Mesenchymal stem cell (in vitro differentiated cells and primary cell): Measurements from ENCODE around the gene LMOD3.

Experiments used
- DNase-seq: peaks from one replicate; pipeline ENCODE4 v3.0.0-alpha.2; 2013
- H2AFZ ChIP-seq: one replicate; pipeline ENCODE4 v1.6.1; 2013; ENCODE audit warnings: low read depth, mild to moderate bottlenecking, control low read depth, inconsistent platforms, low read length, moderate library complexity
- H2AK5ac ChIP-seq: 2 replicates; pipeline ENCODE4 v1.6.1; 2013; ENCODE audit warnings: low read length, moderate library complexity, mild to moderate bottlenecking, inconsistent platforms; ENCODE audit not compliant: severe bottlenecking
- H2BK120ac ChIP-seq: one replicate; pipeline ENCODE4 v1.6.1; 2013; ENCODE audit warnings: low read depth, mild to moderate bottlenecking, inconsistent platforms, low read length, moderate library complexity
- H2BK12ac ChIP-seq, 2 experiments: one replicate each; pipeline ENCODE4 v1.6.1; 2013; ENCODE audit warnings: inconsistent platforms in 2 of 2, low read length in 2 of 2, mild to moderate bottlenecking in 2 of 2, moderate library complexity in 2 of 2, control low read depth in 1 of 2
- H2BK15ac ChIP-seq: one replicate; pipeline ENCODE4 v1.6.1; 2013; ENCODE audit warnings: mild to moderate bottlenecking, low read depth, inconsistent platforms; ENCODE audit not compliant: poor library complexity, severe bottlenecking
- H2BK5ac ChIP-seq: 2 replicates; pipeline ENCODE4 v1.6.1; 2013; ENCODE audit warnings: low read depth, mild to moderate bottlenecking, low read length, control low read depth, inconsistent platforms; ENCODE audit not compliant: poor library complexity, severe bottlenecking
- H3K14ac ChIP-seq, 2 experiments: one replicate each; pipeline ENCODE4 v1.6.1; 2013; ENCODE audit warnings: inconsistent platforms in 2 of 2, low read length in 2 of 2, control low read depth in 1 of 2, mild to moderate bottlenecking in 1 of 2, moderate library complexity in 1 of 2
- H3K18ac ChIP-seq, 2 experiments: one replicate each; pipeline ENCODE4 v1.6.1; 2013; ENCODE audit warnings: inconsistent platforms in 2 of 2, low read length in 2 of 2, control low read depth in 1 of 2, low read depth in 1 of 2, mild to moderate bottlenecking in 1 of 2
- H3K23ac ChIP-seq, 2 experiments: one replicate each; pipeline ENCODE4 v1.6.1; 2013; ENCODE audit warnings: inconsistent platforms in 2 of 2, low read length in 2 of 2, mild to moderate bottlenecking in 2 of 2, moderate library complexity in 2 of 2, control low read depth in 1 of 2
- H3K27ac ChIP-seq: 2 replicates; pipeline ENCODE4 v1.5.1; 2013; ENCODE audit warnings: mild to moderate bottlenecking, moderate library complexity, low read length, control low read depth, inconsistent platforms; ENCODE audit not compliant: poor library complexity, severe bottlenecking
- H3K27me3 ChIP-seq, 2 experiments: 2 replicates each; pipeline versions ENCODE4 v1.6.1 to v1.7.0; 2013; ENCODE audit warnings: low read length in 2 of 2, mild to moderate bottlenecking in 2 of 2, moderate library complexity in 2 of 2, control low read depth in 1 of 2, inconsistent platforms in 1 of 2; ENCODE audit not compliant: control insufficient read depth in 1 of 2, insufficient read depth in 1 of 2
- H3K36me3 ChIP-seq, 2 experiments: 2 replicates each; pipeline versions ENCODE4 v1.6.1 to v1.7.0; 2013; ENCODE audit warnings: low read length in 2 of 2, control low read depth in 1 of 2, inconsistent platforms in 1 of 2, low read depth in 1 of 2, mild to moderate bottlenecking in 1 of 2; ENCODE audit not compliant: insufficient read depth in 2 of 2, control insufficient read depth in 1 of 2
- H3K4ac ChIP-seq, 2 experiments: one replicate each; pipeline ENCODE4 v1.6.1; 2013; ENCODE audit warnings: inconsistent platforms in 2 of 2, low read length in 2 of 2, mild to moderate bottlenecking in 2 of 2, moderate library complexity in 2 of 2, control low read depth in 1 of 2, low read depth in 1 of 2
- H3K4me1 ChIP-seq: 2 replicates; pipeline ENCODE4 v1.6.1; 2013; ENCODE audit warnings: low read depth, low read length, control low read depth; ENCODE audit not compliant: control insufficient read depth, insufficient read depth
- H3K4me2 ChIP-seq: 2 replicates; pipeline ENCODE4 v1.6.1; 2013; ENCODE audit warnings: low read length, mild to moderate bottlenecking, inconsistent platforms; ENCODE audit not compliant: poor library complexity, severe bottlenecking
- H3K4me3 ChIP-seq, 2 experiments: 2 replicates each; pipeline versions ENCODE4 v1.5.1 to v1.7.0; 2013; ENCODE audit warnings: low read length in 2 of 2, mild to moderate bottlenecking in 2 of 2, control low read depth in 1 of 2, low read depth in 1 of 2; ENCODE audit not compliant: insufficient read depth in 1 of 2
- H3K79me1 ChIP-seq: replicated peaks from 2 replicates; pipeline ENCODE4 v1.6.1; 2013; ENCODE audit warnings: mild to moderate bottlenecking, control low read depth, low read length, inconsistent platforms; ENCODE audit not compliant: poor library complexity, severe bottlenecking
- H3K9ac ChIP-seq: 2 replicates; pipeline ENCODE4 v1.7.0; 2013; ENCODE audit warnings: mild to moderate bottlenecking, low read length, moderate library complexity
- H3K9me3 ChIP-seq: 2 replicates; pipeline ENCODE4 v1.7.0; 2013; ENCODE audit warnings: mild to moderate bottlenecking, low read length; ENCODE audit not compliant: control insufficient read depth
- H4K8ac ChIP-seq: one replicate; pipeline ENCODE4 v1.6.1; 2013; ENCODE audit warnings: inconsistent platforms, mild to moderate bottlenecking, low read length, moderate library complexity
- H4K91ac ChIP-seq: one replicate; pipeline ENCODE4 v1.6.1; 2013; ENCODE audit warnings: mild to moderate bottlenecking, low read length, inconsistent platforms
- WGBS: methylation state at CpG from one replicate; pipeline ENCODE4 v1.1.7; 2013; ENCODE audit warnings: mixed read lengths; 5-methylcytosine and 5-hydroxymethylcytosine counted together

The LMOD3 gene

DNA sequence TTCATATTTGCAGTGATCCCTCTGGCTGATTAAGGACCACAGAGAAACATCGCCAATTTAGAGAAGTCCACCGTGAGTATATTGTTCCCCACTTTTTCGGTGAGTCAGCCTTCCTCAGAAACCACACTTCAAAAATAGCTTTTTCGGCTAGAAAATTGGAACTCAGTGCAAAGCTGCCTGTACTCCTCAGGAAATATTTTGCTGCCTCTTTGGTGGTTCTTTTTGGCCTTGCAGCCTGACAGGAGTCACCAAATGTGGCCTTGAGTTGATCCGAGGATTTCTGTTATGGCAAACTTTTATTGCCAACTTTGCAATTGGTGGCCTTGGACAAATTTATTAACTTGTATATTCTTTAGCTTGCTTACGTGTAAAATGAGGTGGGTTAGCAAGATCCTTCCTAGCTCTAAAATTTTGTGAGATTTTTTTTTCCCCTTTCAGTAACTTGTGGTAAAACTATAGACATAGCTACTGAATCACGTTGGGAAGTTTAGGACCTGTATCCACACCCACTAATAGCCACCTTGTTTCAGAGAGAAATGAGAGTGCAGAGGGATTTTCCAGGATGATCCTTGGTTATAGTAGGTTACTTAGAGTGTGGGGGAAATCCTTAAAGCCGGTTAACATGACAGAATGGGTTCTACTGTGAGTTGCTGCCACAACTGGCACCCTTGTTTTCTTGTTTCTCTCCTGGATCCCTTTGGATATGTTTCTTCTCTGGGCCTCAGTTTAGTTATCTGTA, 27.8 kb downstream of the LMOD3 start:
- Histone ChIP-seq H3K36me3 (peaks cover 4 to 49% of the 10 kb centered on the region in 2 experiments), H4K8ac (no peak overlapping the region), H3K18ac (no peak overlapping the region), H3K4me2 (no peak overlapping the region), H3K23ac (no peak overlapping the region), H3K4me3 (peak overlapping the region in 1 of 2 experiments; percentile 18), H3K4me1 (peaks cover 18% of the 10 kb centered on the region), H2AK5ac (no peak overlapping the region), H2AFZ (no peak overlapping the region), H3K9ac (peak overlapping the region; percentile 55), H3K27ac (no peak overlapping the region), H2BK12ac (no peak overlapping the region), H2BK15ac (no peak overlapping the region), H3K9me3 (no peaks in the 10 kb centered on the region), H2BK5ac (no peak overlapping the region), H3K79me1 (peaks cover 2% of the 10 kb centered on the region), H2BK120ac (no peak overlapping the region), H3K4ac (no peak overlapping the region), H3K14ac (no peak overlapping the region), H4K91ac (no peak overlapping the region), H3K27me3 (no peaks in the 10 kb centered on the region)
- no peak for DNase-seq
- WGBS: 82% methylated on average over 7 of the region's 8 CpGs

DNA sequence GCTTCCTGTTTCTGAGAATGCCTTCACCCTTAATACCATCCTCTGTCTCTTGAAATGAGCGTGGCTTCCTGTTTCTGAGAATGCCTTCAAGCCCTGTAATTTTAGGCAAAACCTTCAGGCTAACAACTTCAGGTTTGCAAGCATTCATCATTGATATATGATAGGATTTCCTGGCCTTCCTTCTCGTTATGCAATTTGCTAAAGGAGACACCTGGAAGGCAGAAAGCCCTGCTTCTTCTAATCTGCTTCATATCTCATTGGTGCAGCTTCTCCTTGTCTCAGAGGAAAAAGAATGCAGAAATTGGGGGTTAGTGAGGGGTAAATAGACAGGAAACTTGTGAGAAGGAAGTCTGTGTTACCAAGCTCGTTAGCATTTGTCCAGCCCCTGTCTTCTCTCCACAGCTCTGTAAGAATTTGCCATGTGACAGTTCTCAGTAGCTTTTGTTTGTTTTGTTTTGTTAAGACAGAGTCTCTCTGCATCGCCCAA, 30.3 kb downstream of the LMOD3 start:
- H3K4me2 ChIP-seq: no peak overlapping the region
- no peak overlapping the region for H3K14ac ChIP-seq
- H2BK120ac ChIP-seq: peak overlapping the region; percentile 88
- no peaks in the 10 kb centered on the region for H3K27me3 ChIP-seq
- no peak overlapping the region for H2BK12ac ChIP-seq
- H3K27ac ChIP-seq: peak overlapping the region; percentile 48
- no peak overlapping the region for H3K23ac ChIP-seq
- no peaks in the 10 kb centered on the region for H3K9me3 ChIP-seq
- H4K91ac ChIP-seq: no peak overlapping the region
- no peak overlapping the region for H4K8ac ChIP-seq
- WGBS: 19% methylated on average over 3 of the region's 4 CpGs
- H3K9ac ChIP-seq: no peak overlapping the region
- no peak overlapping the region for H2AFZ ChIP-seq
- no peak overlapping the region for H3K4me3 ChIP-seq
- peak overlapping the region in 1 of 2 experiments; percentile 56 for H3K4ac ChIP-seq
- DNase-seq: peak; percentile 37
- peaks cover 4 to 49% of the 10 kb centered on the region in 2 experiments for H3K36me3 ChIP-seq
- peaks cover 23% of the 10 kb centered on the region for H3K4me1 ChIP-seq
- H3K79me1 ChIP-seq: no peaks in the 10 kb centered on the region
- H3K18ac ChIP-seq: peak overlapping the region in 1 of 2 experiments; percentile 9
- no peak overlapping the region for H2BK15ac ChIP-seq
- no peak overlapping the region for H2BK5ac ChIP-seq
- no peak overlapping the region for H2AK5ac ChIP-seq

DNA sequence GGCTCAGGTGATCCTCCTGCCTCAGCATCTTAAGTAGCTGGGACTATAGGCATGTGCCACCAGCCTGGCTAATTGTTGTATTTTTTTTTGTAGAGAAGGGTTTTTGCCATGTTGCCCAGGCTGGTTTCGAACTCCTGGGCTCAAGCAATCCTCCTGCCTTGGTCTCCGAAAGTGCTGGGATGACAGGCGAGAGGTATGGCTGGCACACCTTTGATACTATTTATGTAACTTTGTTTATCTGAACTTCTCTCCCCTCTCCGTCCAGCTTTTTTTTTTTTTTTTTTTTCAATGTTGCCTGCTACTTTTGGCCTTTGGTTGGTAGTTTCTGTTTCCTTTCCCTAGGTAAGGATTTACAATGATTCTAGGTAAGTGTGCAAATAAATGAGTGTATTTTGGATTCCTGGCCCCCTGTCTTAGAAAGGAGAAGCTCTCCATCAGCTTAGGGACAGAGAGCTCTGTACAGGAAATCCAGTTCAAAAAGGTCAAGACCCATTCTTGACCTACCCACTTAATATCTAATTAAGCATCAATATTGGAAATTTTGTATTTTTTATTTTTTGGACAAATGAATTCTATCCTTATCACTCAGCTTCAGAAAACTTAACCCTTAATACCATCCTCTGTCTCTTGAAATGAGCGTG, 30.9 kb downstream of the LMOD3 start:
- Histone ChIP-seq H3K14ac (peak overlapping the region in 1 of 2 experiments; percentile 50), H2BK12ac (peak overlapping the region in 1 of 2 experiments; percentile 92), H3K27me3 (no peaks in the 10 kb centered on the region), H3K36me3 (peaks cover 4 to 49% of the 10 kb centered on the region in 2 experiments), H3K27ac (no peak overlapping the region), H2BK15ac (no peak overlapping the region), H3K4me2 (no peak overlapping the region), H3K23ac (no peak overlapping the region), H4K8ac (peak overlapping the region; percentile 76), H3K79me1 (no peaks in the 10 kb centered on the region), H4K91ac (no peak overlapping the region), H3K4me3 (no peak overlapping the region), H2AK5ac (no peak overlapping the region), H3K9me3 (no peaks in the 10 kb centered on the region), H3K18ac (peak overlapping the region in 1 of 2 experiments; percentile 19), H2BK5ac (no peak overlapping the region), H3K4ac (no peak overlapping the region), H3K9ac (no peak overlapping the region), H3K4me1 (peaks cover 26% of the 10 kb centered on the region), H2AFZ (no peak overlapping the region), H2BK120ac (no peak overlapping the region)
- no peak for DNase-seq
- WGBS: 71% methylated on average over 3 of the region's 5 CpGs

DNA sequence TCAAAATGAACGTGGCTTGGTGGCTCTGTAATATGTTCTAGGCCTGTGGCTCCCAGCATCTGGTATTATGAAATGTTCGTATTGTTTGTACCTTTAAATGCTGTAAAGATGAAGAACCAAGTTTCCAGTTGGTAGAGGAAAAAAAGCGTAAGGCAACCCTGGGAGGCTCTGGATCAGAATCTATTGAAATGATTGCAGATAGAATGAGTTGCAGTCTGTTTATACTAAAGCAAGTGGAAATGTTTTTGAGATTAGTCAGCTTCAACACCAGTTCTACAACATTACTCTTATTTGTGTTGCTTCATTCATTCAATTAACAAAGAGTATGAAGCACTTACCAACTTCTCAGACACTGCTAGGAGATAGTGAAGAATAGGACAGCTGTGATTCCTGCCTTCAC, 32.4 kb downstream of the LMOD3 start:
- Histone ChIP-seq H3K23ac (no peak overlapping the region), H3K27me3 (no peaks in the 10 kb centered on the region), H2BK12ac (no peak overlapping the region), H3K9ac (peak overlapping the region; percentile 34), H2BK5ac (no peak overlapping the region), H3K4me1 (peaks cover 29% of the 10 kb centered on the region), H2BK15ac (no peak overlapping the region), H3K9me3 (no peaks in the 10 kb centered on the region), H3K79me1 (no peaks in the 10 kb centered on the region), H3K4ac (no peak overlapping the region), H3K18ac (no peak overlapping the region), H3K27ac (peak overlapping the region; percentile 32), H4K8ac (no peak overlapping the region), H2BK120ac (no peak overlapping the region), H2AFZ (no peak overlapping the region), H3K14ac (no peak overlapping the region), H4K91ac (no peak overlapping the region), H2AK5ac (no peak overlapping the region), H3K36me3 (peaks cover 4 to 40% of the 10 kb centered on the region in 2 experiments), H3K4me2 (peak overlapping the region; percentile 26), H3K4me3 (peak overlapping the region in 1 of 2 experiments; percentile 34)
- 3% methylated on average over 3 of the region's 3 CpGs for WGBS
- DNase-seq: peak; percentile 91
